Fibroblast of lung (primary cell): ENCODE measurements around the gene SCAMP5. TPM values are rescaled to one million over a fixed set of nuclear protein-coding genes. Genes with fewer than 3 reads are reported as not detected.
A peak's percentile ranks its signal among the peaks of the same experiment; 100 is the strongest.

Experiments used
- DNase-seq, 2 donors: peaks; one replicate each; pipeline versions ENCODE4 v3.0.0 to v3.0.0-alpha.2; 2010; ENCODE audit warnings: low read depth in 2 of 2
- H2AFZ ChIP-seq: 2 replicates; pipeline ENCODE4 v1.5.1; 2012; ENCODE audit warnings: low read length, control low read depth, inconsistent platforms
- H3K27ac ChIP-seq: 2 replicates; pipeline ENCODE4 v1.5.1; 2011; ENCODE audit warnings: low read length, control low read depth; ENCODE audit not compliant: insufficient read depth
- H3K27me3 ChIP-seq: 2 replicates; pipeline ENCODE4 v1.5.1; 2011; ENCODE audit warnings: mild to moderate bottlenecking, low read length; ENCODE audit not compliant: control insufficient read depth, insufficient read depth
- H3K36me3 ChIP-seq: 2 replicates; pipeline ENCODE4 v1.5.1; 2011; ENCODE audit warnings: low read length; ENCODE audit not compliant: control insufficient read depth, insufficient read depth
- H3K4me1 ChIP-seq: 2 replicates; pipeline ENCODE4 v1.5.1; 2011; ENCODE audit warnings: low read length; ENCODE audit not compliant: control insufficient read depth, insufficient read depth; ENCODE audit errors: extremely low read depth
- H3K4me2 ChIP-seq: 2 replicates; pipeline ENCODE4 v1.5.1; 2011; ENCODE audit warnings: low read length, control low read depth; ENCODE audit not compliant: insufficient read depth; ENCODE audit errors: extremely low read depth
- H3K4me3 ChIP-seq, 4 experiments: fragments of 200-600 bp in 1 of 4; sonication (generic) in 1 of 4; replicated peaks in 1 of 4; 2 replicates each; pipeline ENCODE4 v1.5.1; 2011 to 2016; ENCODE audit warnings: low read length in 4 of 4, low read depth in 3 of 4, mild to moderate bottlenecking in 3 of 4, control low read depth in 2 of 4, inconsistent platforms in 1 of 4, mixed read lengths in 1 of 4; ENCODE audit not compliant: insufficient read depth in 1 of 4; ENCODE audit errors: control extremely low read depth in 1 of 4
- H3K79me2 ChIP-seq: 2 replicates; pipeline ENCODE4 v1.5.1; 2012; ENCODE audit warnings: mild to moderate bottlenecking, low read length, inconsistent platforms; ENCODE audit not compliant: control insufficient read depth, insufficient read depth
- H3K9ac ChIP-seq: 2 replicates; pipeline ENCODE4 v1.5.1; 2011; ENCODE audit warnings: mild to moderate bottlenecking, low read length, control low read depth; ENCODE audit not compliant: insufficient read depth
- H3K9me3 ChIP-seq: 2 replicates; pipeline ENCODE4 v1.5.1; 2012; ENCODE audit warnings: low read depth, low read length; ENCODE audit not compliant: control insufficient read depth, insufficient read depth
- H4K20me1 ChIP-seq: 2 replicates; pipeline ENCODE4 v1.5.1; 2011; ENCODE audit warnings: low read length; ENCODE audit not compliant: control insufficient read depth, insufficient read depth; ENCODE audit errors: extremely low read depth
- EZH2 ChIP-seq: IDR thresholded peaks from 2 replicates; pipeline ENCODE4 v1.5.1; 2012; ENCODE audit warnings: low read length, control low read depth, mild to moderate bottlenecking; ENCODE audit errors: missing control alignments
- polyA plus RNA-seq, 2 donors: library from polyadenylated mRNA; depleted of rRNA in 1 of 2; stranded (reverse) in 1 of 2; unstranded in 1 of 2; fragments of >200 nt; gene quantifications; 2 replicates each; pipeline ENCODE4 v1.2.1, GENCODE V29; 2011 to 2012; ENCODE audit warnings: missing spikeins in 1 of 2
- total RNA-seq: library from RNA; depleted of rRNA; stranded (reverse); fragments of >200 nt; gene quantifications from 2 replicates; pipeline ENCODE4 v1.2.1, GENCODE V29; 2014
- TF ChIP-seq, protein P1 (sequence below), 2 donors: IDR thresholded peaks in 1 of 2; conservative IDR thresholded peaks in 1 of 2; 1 replicate in 1 of 2; 2 replicates in 1 of 2; pipeline ENCODE4 v1.5.1; 2011 to 2012; ENCODE audit warnings: low read length in 2 of 2, control low read depth in 1 of 2, inconsistent platforms in 1 of 2, low read depth in 1 of 2, mild to moderate bottlenecking in 1 of 2

SCAMP5 gene
- total and polyA plus RNA-seq, 2 donors (not counting 1 experiment from before 2014, with no cell fraction given): 0.50 to 0.93 TPM

DNA sequence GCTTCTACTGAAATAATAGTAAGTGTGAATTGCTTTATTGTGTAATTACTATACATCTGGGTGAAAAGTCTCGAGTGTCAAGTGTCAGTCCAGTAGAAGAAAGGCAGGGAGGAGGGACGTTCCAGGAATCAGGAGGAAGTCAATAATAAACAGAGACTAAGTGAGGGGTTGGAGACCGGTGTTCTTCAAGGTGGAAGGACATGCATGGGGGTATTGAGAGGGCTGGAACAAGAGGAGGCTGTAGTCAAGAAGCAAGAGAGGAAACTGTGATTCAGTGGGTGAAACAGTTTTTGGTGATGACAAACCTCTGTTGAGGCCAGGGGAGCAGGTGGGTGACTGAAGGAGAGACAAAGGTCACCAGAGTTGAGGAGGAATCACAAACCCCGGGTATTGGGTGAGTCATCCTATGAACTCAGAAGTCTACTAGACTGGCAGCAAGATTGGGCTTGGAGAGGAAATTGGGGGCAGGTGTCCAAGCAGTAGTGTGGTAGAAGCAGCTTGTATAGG lies 11.6 kb upstream of the SCAMP5 start:
- Histone ChIP-seq H3K79me2 (no peaks in the 10 kb centered on the region), H3K4me3 (no peak overlapping the region)

DNA sequence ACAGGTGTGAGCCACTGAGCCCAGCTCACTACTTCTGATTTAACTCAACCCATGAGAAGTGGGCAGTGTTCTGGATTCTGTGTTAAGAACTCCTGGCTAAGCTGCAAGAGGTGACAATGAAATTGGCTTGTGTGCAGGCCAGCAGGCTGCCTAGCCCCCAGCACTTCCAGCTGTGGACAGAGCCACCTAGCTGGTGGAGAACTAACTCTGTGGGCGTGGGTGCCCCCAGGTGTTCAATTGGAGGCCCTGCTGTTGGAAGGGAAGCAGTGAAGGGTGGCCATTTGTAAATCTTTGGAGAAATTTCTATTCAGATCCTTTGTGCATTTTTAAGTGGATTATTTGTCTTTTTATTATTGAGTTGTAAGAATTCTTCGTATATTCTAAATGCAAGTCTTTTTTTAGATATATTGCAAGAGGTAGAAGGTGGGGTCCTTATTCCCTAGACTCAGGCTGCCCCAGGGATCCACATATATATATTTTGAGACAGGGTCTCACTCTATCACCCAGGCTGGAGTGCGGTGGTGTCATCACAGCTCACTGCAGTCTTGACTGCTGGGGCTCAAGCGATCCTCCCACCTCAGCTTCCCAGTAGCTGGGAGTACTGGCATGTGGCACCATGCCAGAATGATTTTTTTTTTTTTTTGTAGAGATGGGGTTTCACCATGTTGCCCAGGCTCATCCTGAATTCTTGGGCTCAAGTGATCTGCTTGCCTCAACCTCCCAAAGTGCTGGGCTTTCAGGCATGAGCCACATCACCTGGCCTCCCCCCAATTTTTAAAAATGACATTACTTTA lies 7.2 kb upstream of the SCAMP5 start:
- no peaks in the 10 kb centered on the region for H3K27me3 ChIP-seq
- no peak overlapping the region for H3K27ac ChIP-seq
- no peak for TF ChIP-seq EZH2
- TF ChIP-seq, protein P1, sequence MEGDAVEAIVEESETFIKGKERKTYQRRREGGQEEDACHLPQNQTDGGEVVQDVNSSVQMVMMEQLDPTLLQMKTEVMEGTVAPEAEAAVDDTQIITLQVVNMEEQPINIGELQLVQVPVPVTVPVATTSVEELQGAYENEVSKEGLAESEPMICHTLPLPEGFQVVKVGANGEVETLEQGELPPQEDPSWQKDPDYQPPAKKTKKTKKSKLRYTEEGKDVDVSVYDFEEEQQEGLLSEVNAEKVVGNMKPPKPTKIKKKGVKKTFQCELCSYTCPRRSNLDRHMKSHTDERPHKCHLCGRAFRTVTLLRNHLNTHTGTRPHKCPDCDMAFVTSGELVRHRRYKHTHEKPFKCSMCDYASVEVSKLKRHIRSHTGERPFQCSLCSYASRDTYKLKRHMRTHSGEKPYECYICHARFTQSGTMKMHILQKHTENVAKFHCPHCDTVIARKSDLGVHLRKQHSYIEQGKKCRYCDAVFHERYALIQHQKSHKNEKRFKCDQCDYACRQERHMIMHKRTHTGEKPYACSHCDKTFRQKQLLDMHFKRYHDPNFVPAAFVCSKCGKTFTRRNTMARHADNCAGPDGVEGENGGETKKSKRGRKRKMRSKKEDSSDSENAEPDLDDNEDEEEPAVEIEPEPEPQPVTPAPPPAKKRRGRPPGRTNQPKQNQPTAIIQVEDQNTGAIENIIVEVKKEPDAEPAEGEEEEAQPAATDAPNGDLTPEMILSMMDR (conservative IDR thresholded peaks at IDR 0.05 in 1 of 2, IDR thresholded peaks at IDR 0.05 in 1 of 2; ENCODE audit: low read depth in 1 of 2, low read length in 2 of 2): peak in 1 of 2 donors; percentile 17
- no peaks in the 10 kb centered on the region for H3K9me3 ChIP-seq
- H3K4me2 ChIP-seq: no peak overlapping the region
- H3K9ac ChIP-seq: no peak overlapping the region
- H3K4me1 ChIP-seq: no peaks in the 10 kb centered on the region
- DNase-seq: peak; percentile 13 to 16
- no peaks in the 10 kb centered on the region for H3K36me3 ChIP-seq
- no peak overlapping the region for H2AFZ ChIP-seq
- H4K20me1 ChIP-seq: no peaks in the 10 kb centered on the region
- H3K4me3 ChIP-seq: no peak overlapping the region
- no peaks in the 10 kb centered on the region for H3K79me2 ChIP-seq

More for the DNA sequence above, 11.6 kb upstream of the SCAMP5 start:
- no peak overlapping the region for H3K4me2 ChIP-seq
- H4K20me1 ChIP-seq: no peaks in the 10 kb centered on the region
- no peaks in the 10 kb centered on the region for H3K27me3 ChIP-seq
- no peaks in the 10 kb centered on the region for H3K36me3 ChIP-seq
- TF ChIP-seq EZH2: no peak
- TF ChIP-seq, protein P1 (conservative IDR thresholded peaks at IDR 0.05 in 1 of 2, IDR thresholded peaks at IDR 0.05 in 1 of 2; ENCODE audit: low read depth in 1 of 2, low read length in 2 of 2): no peak
- H3K27ac ChIP-seq: no peak overlapping the region
- H3K4me1 ChIP-seq: no peaks in the 10 kb centered on the region
- DNase-seq: no peak
- no peak overlapping the region for H2AFZ ChIP-seq
- no peak overlapping the region for H3K9ac ChIP-seq
- H3K9me3 ChIP-seq: no peaks in the 10 kb centered on the region

DNA sequence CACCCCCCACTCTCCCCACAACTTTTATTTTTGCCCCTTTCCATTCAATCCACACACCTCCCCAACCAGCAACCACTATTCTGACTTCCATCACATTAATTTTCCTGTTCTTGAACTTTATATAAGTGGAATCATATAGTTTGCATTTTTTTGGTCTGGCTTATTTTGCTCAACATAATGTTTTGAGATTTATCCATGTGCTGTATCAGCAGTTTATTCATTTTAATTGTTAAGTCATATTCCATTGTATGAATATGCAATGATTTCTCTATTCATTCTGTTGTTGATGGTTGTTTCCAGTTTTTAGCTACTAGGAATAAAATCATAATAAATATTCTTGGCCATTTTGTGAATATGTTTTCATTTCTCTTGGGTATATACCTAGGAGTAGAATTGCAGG lies 5.8 kb upstream of the SCAMP5 start:
- DNase-seq: no peak
- no peaks in the 10 kb centered on the region for H3K27me3 ChIP-seq
- H3K4me1 ChIP-seq: no peaks in the 10 kb centered on the region
- H2AFZ ChIP-seq: no peak overlapping the region
- no peaks in the 10 kb centered on the region for H3K79me2 ChIP-seq
- no peak overlapping the region for H3K27ac ChIP-seq
- TF ChIP-seq EZH2: no peak
- TF ChIP-seq, protein P1 (conservative IDR thresholded peaks at IDR 0.05 in 1 of 2, IDR thresholded peaks at IDR 0.05 in 1 of 2; ENCODE audit: low read depth in 1 of 2, low read length in 2 of 2): no peak
- no peak overlapping the region for H3K4me3 ChIP-seq
- no peaks in the 10 kb centered on the region for H3K36me3 ChIP-seq
- H3K9me3 ChIP-seq: no peaks in the 10 kb centered on the region
- H3K4me2 ChIP-seq: no peak overlapping the region
- H4K20me1 ChIP-seq: no peaks in the 10 kb centered on the region
- no peak overlapping the region for H3K9ac ChIP-seq
